ENCODE measurements around the gene XXYLT1. TPM values are rescaled to one million over a fixed set of nuclear protein-coding genes. Genes with fewer than 3 reads are reported as not detected.

Gene XXYLT1, protein sequence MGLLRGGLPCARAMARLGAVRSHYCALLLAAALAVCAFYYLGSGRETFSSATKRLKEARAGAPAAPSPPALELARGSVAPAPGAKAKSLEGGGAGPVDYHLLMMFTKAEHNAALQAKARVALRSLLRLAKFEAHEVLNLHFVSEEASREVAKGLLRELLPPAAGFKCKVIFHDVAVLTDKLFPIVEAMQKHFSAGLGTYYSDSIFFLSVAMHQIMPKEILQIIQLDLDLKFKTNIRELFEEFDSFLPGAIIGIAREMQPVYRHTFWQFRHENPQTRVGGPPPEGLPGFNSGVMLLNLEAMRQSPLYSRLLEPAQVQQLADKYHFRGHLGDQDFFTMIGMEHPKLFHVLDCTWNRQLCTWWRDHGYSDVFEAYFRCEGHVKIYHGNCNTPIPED
- total RNA-seq, result 16.4 and 18.8 TPM in 2 replicates

DNA sequence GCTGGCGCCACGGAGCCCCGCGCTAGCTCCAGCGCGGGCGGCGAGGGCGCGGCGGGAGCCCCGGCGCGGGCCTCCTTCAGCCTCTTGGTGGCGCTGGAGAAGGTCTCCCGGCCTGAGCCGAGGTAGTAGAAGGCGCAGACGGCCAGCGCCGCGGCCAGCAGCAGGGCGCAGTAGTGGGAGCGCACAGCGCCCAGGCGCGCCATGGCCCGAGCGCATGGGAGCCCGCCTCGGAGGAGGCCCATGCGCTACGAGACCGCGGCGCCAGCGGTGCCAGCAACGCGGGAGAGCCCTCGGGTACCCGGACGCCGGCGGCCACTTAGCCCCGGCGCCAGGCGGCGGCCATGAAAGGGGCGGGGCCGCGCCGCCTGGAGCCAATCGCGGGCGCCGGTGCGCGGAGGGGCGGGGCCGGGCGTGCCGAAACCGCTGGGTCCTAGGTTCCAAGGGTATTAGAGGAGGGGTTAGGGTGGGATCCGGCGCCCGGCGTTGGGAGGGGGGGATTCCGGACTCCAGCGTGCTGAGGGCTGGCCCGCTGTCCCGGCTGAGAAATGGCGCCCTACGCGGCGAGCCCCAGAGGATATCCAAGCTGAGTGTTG is at the start of gene XXYLT1:
Gene XXYLT1, minus strand, starts transcription at position 343 of the 593 bp plus-strand sequence. Its CDS starts 101 bp downstream, at position 242.

Small RNAs within 50 kb of the gene (small RNA-seq; reads per million reads assigned to genes)
- gene MIR3137 (not detected), gene RN7SL36P (not detected), gene RNU6-25P (not detected)

Other genes starting within 250 kb of the XXYLT1 start
- 91.7 and 93.4 TPM in 2 replicates for gene ACAP2, start 171.9 kb upstream of the XXYLT1 start, total RNA-seq